Smooth muscle cell (in vitro differentiated cells): ENCODE data around the gene NRIP2. TPM values are rescaled to one million over a fixed set of nuclear protein-coding genes. Genes with fewer than 3 reads are reported as not detected.

Experiments
- DNase-seq: peaks from one replicate; lab custom pipeline; 2025; ENCODE audit not compliant: unreplicated experiment; lab: John Stamatoyannopoulos, UW
- H2AFZ ChIP-seq: fragments of 200-600 bp; sonication (generic); 2 replicates; pipeline ENCODE4 v1.6.0; 2016; ENCODE audit warnings: antibody characterized with exemption, low read depth, mild to moderate bottlenecking
- H3F3A ChIP-seq: fragments of 200-600 bp; sonication (generic); 2 replicates; pipeline ENCODE4 v1.6.0; 2017; ENCODE audit warnings: antibody characterized with exemption, low read depth
- H3K27ac ChIP-seq: fragments of 200-600 bp; sonication (generic); 2 replicates; pipeline ENCODE4 v1.5.1; 2016; ENCODE audit warnings: low read depth, mild to moderate bottlenecking
- H3K27me3 ChIP-seq: fragments of 200-600 bp; sonication (generic); 2 replicates; pipeline ENCODE4 v1.6.1; 2016; ENCODE audit warnings: low read depth, mild to moderate bottlenecking
- H3K36me3 ChIP-seq: fragments of 200-600 bp; sonication (generic); 2 replicates; pipeline ENCODE4 v1.5.1; 2016; ENCODE audit warnings: low read depth
- H3K4me1 ChIP-seq: fragments of 200-600 bp; sonication (generic); 2 replicates; pipeline ENCODE4 v1.5.1; 2016; ENCODE audit warnings: low read depth
- H3K4me2 ChIP-seq: fragments of 200-600 bp; sonication (generic); 2 replicates; pipeline ENCODE4 v1.6.0; 2016; ENCODE audit warnings: mild to moderate bottlenecking
- H3K4me3 ChIP-seq: fragments of 200-600 bp; sonication (generic); 2 replicates; pipeline ENCODE4 v1.5.1; 2016; ENCODE audit warnings: mild to moderate bottlenecking
- H3K79me2 ChIP-seq: fragments of 200-600 bp; sonication (generic); 2 replicates; pipeline ENCODE4 v1.6.0; 2016; ENCODE audit warnings: low read depth, mild to moderate bottlenecking
- H3K9ac ChIP-seq: fragments of 200-600 bp; sonication (generic); 2 replicates; pipeline ENCODE4 v1.6.0; 2016; ENCODE audit warnings: low read depth
- H3K9me3 ChIP-seq: fragments of 200-600 bp; sonication (generic); replicated peaks from 2 replicates; pipeline ENCODE4 v1.5.1; 2016; ENCODE audit warnings: low read depth
- H4K20me1 ChIP-seq: fragments of 200-600 bp; sonication (generic); 2 replicates; pipeline ENCODE4 v1.6.0; 2016; ENCODE audit warnings: low read depth
- CTCF ChIP-seq: fragments of 200-600 bp; sonication (generic); IDR thresholded peaks from 2 replicates; pipeline ENCODE4 v1.5.1; 2017; ENCODE audit warnings: borderline replicate concordance, mild to moderate bottlenecking, antibody characterized with exemption; ENCODE audit not compliant: insufficient read depth, poor library complexity, severe bottlenecking
- WGBS: methylation state at CpG from one replicate; pipeline ENCODE4 v1.1.7; 2016; ENCODE audit warnings: low lambda C conversion rate; 5-methylcytosine and 5-hydroxymethylcytosine counted together
- polyA plus RNA-seq: library from polyadenylated mRNA; unstranded; fragments of >200 nt; fragmentation: Nextera tagmentation; extraction: Ambion mirVana; gene quantifications from 2 replicates; pipeline ENCODE4 v1.2.1, GENCODE V29; 2016
- total RNA-seq: library from RNA; depleted of rRNA; stranded (reverse); fragments of >200 nt; gene quantifications from 2 replicates; pipeline ENCODE4 v1.2.3, GENCODE V29; 2014

The NRIP2 gene
- total and polyA plus RNA-seq, 2 experiments from 2014 or later, result 0.04 to 0.29 TPM

- TF ChIP-seq CTCF, result no peak
- H3K4me2 ChIP-seq, result no peak overlapping the region
- H3K79me2 ChIP-seq, result no peaks in the 10 kb centered on the region
- no peaks in the 10 kb centered on the region for H3F3A ChIP-seq
- no peaks in the 10 kb centered on the region for H3K27me3 ChIP-seq
- H3K4me1 ChIP-seq, result peaks cover 15% of the 10 kb centered on the region
- DNase-seq, result no peak
- H3K27ac ChIP-seq, result no peak overlapping the region
- no peak overlapping the region for H2AFZ ChIP-seq
- WGBS, result 81% methylated on average over 4 of the region's 4 CpGs
- no peaks in the 10 kb centered on the region for H3K9me3 ChIP-seq
- H3K4me3 ChIP-seq, result no peak overlapping the region
- H4K20me1 ChIP-seq, result no peaks in the 10 kb centered on the region
- no peak overlapping the region for H3K9ac ChIP-seq
- H3K36me3 ChIP-seq, result peaks cover 7% of the 10 kb centered on the region
Measured at GRCh38 chr12:2825132-2825531, 9.7 kb downstream of the NRIP2 start.

- Histone ChIP-seq H4K20me1 (no peaks in the 10 kb centered on the region), H3F3A (no peaks in the 10 kb centered on the region), H3K9me3 (no peaks in the 10 kb centered on the region), H3K4me1 (peaks cover 15% of the 10 kb centered on the region), H3K27ac (no peak overlapping the region), H3K9ac (no peak overlapping the region), H3K4me2 (no peak overlapping the region), H3K79me2 (no peaks in the 10 kb centered on the region), H2AFZ (no peak overlapping the region), H3K36me3 (peaks cover 7% of the 10 kb centered on the region), H3K4me3 (no peak overlapping the region), H3K27me3 (no peaks in the 10 kb centered on the region)
- no peak for DNase-seq
- 89% methylated on average over 6 of the region's 6 CpGs for WGBS
- no peak for TF ChIP-seq CTCF
Measured at GRCh38 chr12:2824541-2824940, 10.3 kb downstream of the NRIP2 start.

- Histone ChIP-seq H4K20me1 (no peaks in the 10 kb centered on the region), H3K4me3 (no peak overlapping the region), H3K36me3 (peaks cover 7% of the 10 kb centered on the region), H3K27ac (no peak overlapping the region), H3K9ac (no peak overlapping the region), H3K79me2 (no peaks in the 10 kb centered on the region), H3K4me1 (peaks cover 15% of the 10 kb centered on the region), H3F3A (no peaks in the 10 kb centered on the region), H3K9me3 (no peaks in the 10 kb centered on the region), H3K4me2 (no peak overlapping the region), H2AFZ (no peak overlapping the region), H3K27me3 (no peaks in the 10 kb centered on the region)
- WGBS, result 65% methylated on average over 7 of the region's 7 CpGs
- no peak for TF ChIP-seq CTCF
- no peak for DNase-seq
Measured at GRCh38 chr12:2823483-2823882, 11.4 kb downstream of the NRIP2 start.

- Histone ChIP-seq H3K9me3 (no peaks in the 10 kb centered on the region), H3K4me3 (no peak overlapping the region), H3K9ac (no peak overlapping the region), H3K4me1 (peaks cover 6% of the 10 kb centered on the region), H4K20me1 (no peaks in the 10 kb centered on the region), H3K27ac (no peak overlapping the region), H3K4me2 (no peak overlapping the region), H3K79me2 (peaks cover 4% of the 10 kb centered on the region), H2AFZ (no peak overlapping the region), H3K36me3 (peaks cover 15% of the 10 kb centered on the region), H3F3A (no peaks in the 10 kb centered on the region), H3K27me3 (no peaks in the 10 kb centered on the region)
- 92% methylated on average over 4 of the region's 9 CpGs for WGBS
- no peak for DNase-seq
- no peak for TF ChIP-seq CTCF
Measured at GRCh38 chr12:2820432-2820831, 14.4 kb downstream of the NRIP2 start.
